Hepatocyte (in vitro differentiated cells): ENCODE data around the gene PLCL1.

ENCODE experiments used
- CTCF ChIP-seq: fragments of 200-600 bp; sonication (generic); IDR thresholded peaks from 2 replicates; pipeline ENCODE4 v1.5.1; 2016; ENCODE audit warnings: antibody characterized with exemption, mild to moderate bottlenecking; ENCODE audit not compliant: poor library complexity
- EZH2phosphoT487 ChIP-seq: fragments of 200-600 bp; sonication (generic); IDR thresholded peaks from one replicate; pipeline ENCODE4 v1.6.1; 2018; ENCODE audit warnings: antibody characterized with exemption, mild to moderate bottlenecking, low read depth, moderate library complexity; ENCODE audit not compliant: unreplicated experiment, severe bottlenecking

DNA sequence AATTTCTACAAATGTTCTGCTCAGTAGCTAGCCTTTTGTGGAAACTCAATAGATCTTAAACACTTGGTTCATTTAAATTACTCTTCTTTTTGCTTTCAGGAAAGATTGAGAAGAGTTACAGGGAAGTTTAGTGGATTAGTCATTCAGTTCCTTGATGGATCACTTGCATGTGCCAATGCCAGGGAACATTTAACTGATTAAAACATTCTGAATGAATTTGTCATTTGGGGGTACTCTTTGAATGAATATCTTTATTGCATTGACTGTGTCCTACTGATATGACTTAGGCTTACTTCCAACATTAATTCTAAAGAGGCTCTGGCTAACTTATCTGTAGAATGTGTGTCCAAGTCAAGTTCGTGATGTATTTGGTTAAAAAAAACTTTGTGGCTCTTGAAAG, 199.8 kb downstream of the PLCL1 start:
- TF ChIP-seq CTCF (no peak), EZH2phosphoT487 (no peak)
